ENCODE data around the gene NAT14. TPM values are rescaled to one million over a fixed set of nuclear protein-coding genes. Genes with fewer than 3 reads are reported as not detected.
"Not testable (repeated sequence)": the region's sequence is repeated elsewhere in the genome, so short reads cannot be mapped to it uniquely, and the experiment has no call there.

NAT14 gene
- total RNA-seq, 2 donors from 2014 or later = 6.1 to 14.0 TPM

- no peak overlapping the region for H3K27ac Mint-ChIP-seq
- H3K4me1 Mint-ChIP-seq (ENCODE audit: low read depth in 2 of 2) = no peaks in the 10 kb centered on the region
- no peak for DNase-seq (ENCODE audit: low spot score)
- no peaks in the 10 kb centered on the region for H3K9me3 Mint-ChIP-seq
- ATAC-seq = no peak
- peaks cover 0 to 3% of the 10 kb centered on the region in 2 donors for H3K27me3 Mint-ChIP-seq
- no peaks in the 10 kb centered on the region for H3K36me3 Mint-ChIP-seq
- no peak overlapping the region for H3K4me3 Mint-ChIP-seq
These were observed 44.7 kb downstream of the NAT14 start for GRCh38 chr19:55529636-55530234.

GRCh38 chr19:55530996-55531395 is 46.0 kb downstream of the NAT14 start:
- no peaks in the 10 kb centered on the region for H3K27me3 Mint-ChIP-seq
- H3K4me1 Mint-ChIP-seq (ENCODE audit: low read depth in 2 of 2) = no peaks in the 10 kb centered on the region
- H3K4me3 Mint-ChIP-seq = no peak overlapping the region
- DNase-seq (ENCODE audit: low spot score) (no peak), ATAC-seq (no peak)
- no peak overlapping the region for H3K27ac Mint-ChIP-seq
- H3K9me3 Mint-ChIP-seq = no peaks in the 10 kb centered on the region
- no peaks in the 10 kb centered on the region for H3K36me3 Mint-ChIP-seq

DNA sequence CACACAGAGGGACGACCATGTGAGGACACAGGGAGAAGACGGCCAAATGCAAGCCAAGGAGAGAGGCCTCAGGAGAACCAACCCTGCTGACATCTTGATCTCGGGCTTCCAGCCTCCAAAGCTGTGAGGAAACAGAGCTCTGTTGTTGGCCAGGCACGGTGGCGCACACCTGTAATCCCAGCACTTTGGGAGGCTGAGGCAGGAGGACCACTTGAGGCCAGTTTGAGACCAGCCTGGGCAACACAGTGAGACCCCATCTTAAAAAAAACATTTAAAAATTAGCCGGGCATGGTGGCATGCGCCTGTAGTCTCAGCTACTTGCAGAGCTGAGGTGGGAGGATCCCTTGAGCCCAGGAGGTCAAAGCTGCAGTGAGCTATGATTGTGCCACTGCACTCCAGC is 49.3 kb downstream of the NAT14 start:
- H3K27me3 Mint-ChIP-seq; H3K4me3 Mint-ChIP-seq; ATAC-seq; DNase-seq (ENCODE audit: low spot score); H3K27ac Mint-ChIP-seq; H3K9me3 Mint-ChIP-seq; H3K4me1 Mint-ChIP-seq (ENCODE audit: low read depth in 2 of 2); H3K36me3 Mint-ChIP-seq: not testable (repeated sequence)

DNA sequence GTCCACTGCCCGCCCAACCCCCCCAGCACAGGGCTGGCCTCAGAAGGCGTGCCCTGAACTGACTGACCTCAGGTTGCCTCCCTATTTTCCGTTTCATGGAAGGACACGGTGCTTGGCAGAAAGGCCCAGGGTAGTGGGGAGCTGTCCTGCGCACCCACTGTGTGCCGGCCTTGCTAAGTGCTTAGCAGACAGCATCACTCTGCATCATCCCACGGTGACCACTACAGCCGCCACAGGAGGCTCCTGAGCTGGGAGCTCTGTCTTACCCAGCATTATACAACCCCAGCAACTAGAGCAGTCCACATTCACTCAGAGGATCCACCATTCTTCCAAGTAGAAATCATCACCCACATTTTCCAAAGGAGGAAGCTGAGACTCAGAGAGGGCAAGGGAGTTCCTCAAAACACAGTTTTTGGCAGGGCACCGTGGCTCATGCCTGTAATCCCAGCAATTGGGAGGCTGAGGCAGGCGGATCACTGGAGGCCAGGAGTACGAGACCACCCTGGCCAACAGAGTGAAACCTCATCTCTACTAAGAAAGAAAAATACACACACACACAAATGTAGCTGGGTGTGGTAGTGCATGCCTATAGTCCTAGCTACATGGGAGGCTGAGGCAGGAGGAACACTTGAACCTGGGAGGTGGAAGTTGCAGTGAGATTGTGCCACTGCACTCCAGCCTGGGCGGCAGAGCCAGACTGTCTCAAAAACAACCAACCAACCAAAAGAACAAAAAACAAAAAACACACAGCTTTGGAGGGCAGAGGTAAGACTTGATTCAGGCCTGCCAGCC is 50.4 kb downstream of the NAT14 start:
- Mint-ChIP-seq H3K4me1 (ENCODE audit: low read depth in 2 of 2) (no peaks in the 10 kb centered on the region), H3K9me3 (no peaks in the 10 kb centered on the region), H3K4me3 (no peak overlapping the region), H3K27ac (no peak overlapping the region), H3K27me3 (no peaks in the 10 kb centered on the region), H3K36me3 (no peaks in the 10 kb centered on the region)
- no peak for DNase-seq (ENCODE audit: low spot score)
- no peak for ATAC-seq

GRCh38 chr19:55535965-55536350 is 51.0 kb downstream of the NAT14 start:
- no peaks in the 10 kb centered on the region for H3K36me3 Mint-ChIP-seq
- H3K27me3 Mint-ChIP-seq = no peaks in the 10 kb centered on the region
- H3K9me3 Mint-ChIP-seq = no peaks in the 10 kb centered on the region
- H3K27ac Mint-ChIP-seq = no peak overlapping the region
- no peaks in the 10 kb centered on the region for H3K4me1 Mint-ChIP-seq (ENCODE audit: low read depth in 2 of 2)
- DNase-seq (ENCODE audit: low spot score) (no peak), ATAC-seq (no peak)
- H3K4me3 Mint-ChIP-seq = no peak overlapping the region

GRCh38 chr19:55536366-55536765 is 51.4 kb downstream of the NAT14 start:
- ATAC-seq = no peak
- Mint-ChIP-seq H3K4me3 (no peak overlapping the region), H3K4me1 (ENCODE audit: low read depth in 2 of 2) (no peaks in the 10 kb centered on the region), H3K27me3 (no peaks in the 10 kb centered on the region), H3K9me3 (no peaks in the 10 kb centered on the region), H3K36me3 (no peaks in the 10 kb centered on the region), H3K27ac (no peak overlapping the region)
- DNase-seq (ENCODE audit: low spot score) = no peak

Other genes starting within 250 kb of the NAT14 start
- 100 to 1,000 TPM; 260 to 492 TPM for gene PPP6R1, start 226.2 kb upstream of the NAT14 start, total RNA-seq
- gene HSPBP1, start 205.1 kb upstream of the NAT14 start, total RNA-seq = 10 to 100 TPM; 38.2 to 53.1 TPM
- 10 to 100 TPM; 11.9 to 15.7 TPM for gene BRSK1, start 201.2 kb upstream of the NAT14 start, total RNA-seq
- 1 to 10 TPM in 1 of 2 donors, under 1 TPM in 1; 0.67 to 2.7 TPM for gene TMEM150B, start 159.8 kb upstream of the NAT14 start, total RNA-seq
- gene KMT5C, start 145.3 kb upstream of the NAT14 start, total RNA-seq = 10 to 100 TPM in 1 of 2 donors, 1 to 10 TPM in 1; 9.7 to 22.1 TPM
- gene COX6B2, start 130.5 kb upstream of the NAT14 start, total RNA-seq = not detected
- gene GARIN5B, start 121.9 kb upstream of the NAT14 start, total RNA-seq = not detected
- under 1 TPM in 1 of 2 donors, not detected in 1; 0.78 TPM for gene IL11, start 114.7 kb upstream of the NAT14 start, total RNA-seq
- gene TMEM190, start 108.4 kb upstream of the NAT14 start, total RNA-seq = not detected
- gene TMEM238, start 100.9 kb upstream of the NAT14 start, total RNA-seq = 1 to 10 TPM; 5.2 to 8.3 TPM
- 1,000 to 10,000 TPM; 1,106 to 1,518 TPM for gene RPL28, start 99.3 kb upstream of the NAT14 start, total RNA-seq
- 100 to 1,000 TPM; 247 to 423 TPM for gene UBE2S, start 77.4 kb upstream of the NAT14 start, total RNA-seq
- gene SHISA7, start 41.9 kb upstream of the NAT14 start, total RNA-seq = not detected
- gene ISOC2, start 23.5 kb upstream of the NAT14 start, total RNA-seq = 10 to 100 TPM; 25.6 to 45.1 TPM
- not detected for gene C19orf85, start 20.4 kb upstream of the NAT14 start, total RNA-seq
- gene ZNF628, start 8.6 kb upstream of the NAT14 start, total RNA-seq = 10 to 100 TPM in 1 of 2 donors, 1 to 10 TPM in 1; 8.0 to 12.3 TPM
- under 1 TPM in 1 of 2 donors, not detected in 1; 0.50 TPM for gene SSC5D, start 3.2 kb downstream of the NAT14 start, total RNA-seq
- not detected for gene SBK2, start 51.9 kb downstream of the NAT14 start, total RNA-seq
- gene SBK3, start 60.4 kb downstream of the NAT14 start, total RNA-seq = not detected
- 10 to 100 TPM in 1 of 2 donors, 1 to 10 TPM in 1; 6.5 to 10.2 TPM for gene ZNF579, start 95.7 kb downstream of the NAT14 start, total RNA-seq
- 10 to 100 TPM; 11.8 to 15.8 TPM for gene FIZ1, start 114.3 kb downstream of the NAT14 start, total RNA-seq
- gene ZNF524, start 115.1 kb downstream of the NAT14 start, total RNA-seq = 10 to 100 TPM; 10.6 to 14.7 TPM
- gene ZNF865, start 120.5 kb downstream of the NAT14 start, total RNA-seq = 10 to 100 TPM; 15.4 to 20.7 TPM
- gene ZNF784, start 139.4 kb downstream of the NAT14 start, total RNA-seq = 1 to 10 TPM; 2.6 to 4.5 TPM
- 10 to 100 TPM; 35.7 to 39.5 TPM for gene ZNF580, start 155.8 kb downstream of the NAT14 start, total RNA-seq
- gene ZNF581, start 158.5 kb downstream of the NAT14 start, total RNA-seq = 10 to 100 TPM; 15.1 to 27.6 TPM
- 1 to 10 TPM; 1.9 to 3.3 TPM for gene CCDC106, start 163.0 kb downstream of the NAT14 start, total RNA-seq
- gene U2AF2, start 169.8 kb downstream of the NAT14 start, total RNA-seq = 100 to 1,000 TPM; 266 to 434 TPM
- 10 to 100 TPM; 40.7 to 63.9 TPM for gene EPN1, start 190.0 kb downstream of the NAT14 start, total RNA-seq